Progenitor cell of endocrine pancreas (in vitro differentiated cells): ENCODE measurements around the gene BTBD17. TPM values are rescaled to one million over a fixed set of nuclear protein-coding genes. Genes with fewer than 3 reads are reported as not detected.

Experiments used
- DNase-seq: peaks from one replicate; pipeline ENCODE4 v3.0.0; 2021; ENCODE audit warnings: low spot score; ENCODE audit not compliant: unreplicated experiment
- H3K27ac Mint-ChIP-seq: 2 replicates; pipeline ENCODE4 v1.8.0; 2021; ENCODE audit warnings: mild to moderate bottlenecking, moderate library complexity, mixed read lengths
- H3K27me3 Mint-ChIP-seq: 2 replicates; pipeline ENCODE4 v1.8.0; 2021; ENCODE audit warnings: mixed read lengths
- H3K36me3 Mint-ChIP-seq: 2 replicates; pipeline ENCODE4 v1.8.0; 2022; ENCODE audit warnings: mixed read lengths; ENCODE audit not compliant: insufficient read depth
- H3K4me1 Mint-ChIP-seq: 2 replicates; pipeline ENCODE4 v1.8.0; 2021; ENCODE audit warnings: low read depth, mixed read lengths
- H3K4me3 Mint-ChIP-seq: 2 replicates; pipeline ENCODE4 v1.8.0; 2021; ENCODE audit warnings: low read depth, mild to moderate bottlenecking, moderate library complexity, mixed read lengths
- H3K9me3 Mint-ChIP-seq: 2 replicates; pipeline ENCODE4 v1.8.0; 2021; ENCODE audit warnings: low read depth, mixed read lengths
- CTCF ChIP-seq: fragments of 200-600 bp; sonication (generic); IDR thresholded peaks from one replicate; pipeline ENCODE4 v1.5.0; 2021; ENCODE audit warnings: antibody characterized with exemption, mild to moderate bottlenecking; ENCODE audit not compliant: unreplicated experiment
- total RNA-seq: library from RNA; stranded (reverse); gene quantifications from 2 replicates; pipeline ENCODE4 v1.2.1, GENCODE V29; 2021

BTBD17 gene
- total RNA-seq, 1 donor from 2014 or later: 3.4 TPM

DNA sequence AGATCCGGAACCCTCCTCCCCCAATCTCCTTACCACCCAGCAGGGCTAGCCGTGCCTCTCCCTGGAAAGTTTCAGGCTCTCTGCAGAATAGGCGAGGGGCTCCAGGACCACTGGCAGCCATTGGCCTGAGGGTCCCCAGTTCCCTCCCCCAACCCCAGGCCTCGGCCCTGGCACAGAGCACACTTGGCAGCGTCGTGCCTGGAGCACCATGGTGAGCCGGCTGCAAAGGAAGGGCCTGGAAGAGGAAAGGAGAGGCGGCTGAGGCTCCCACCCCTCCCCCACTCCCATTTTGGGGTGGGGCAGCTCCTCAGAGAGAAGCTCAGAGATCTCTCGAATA, 369 bp upstream of the BTBD17 start:
- peaks cover 17% of the 10 kb centered on the region for H3K27me3 Mint-ChIP-seq
- H3K27ac Mint-ChIP-seq: no peak overlapping the region
- peaks cover 7% of the 10 kb centered on the region for H3K4me1 Mint-ChIP-seq

GRCh38 chr17:74360899-74361229, 804 bp downstream of the BTBD17 start:
- no peak for DNase-seq
- Mint-ChIP-seq H3K4me1 (peaks cover 7% of the 10 kb centered on the region), H3K4me3 (no peak overlapping the region), H3K27me3 (peaks cover 23% of the 10 kb centered on the region), H3K9me3 (no peaks in the 10 kb centered on the region), H3K27ac (no peak overlapping the region), H3K36me3 (no peaks in the 10 kb centered on the region)
- no peak for TF ChIP-seq CTCF

More for the DNA sequence above, 369 bp upstream of the BTBD17 start:
- no peak for DNase-seq
- no peak for TF ChIP-seq CTCF
- no peak overlapping the region for H3K4me3 Mint-ChIP-seq
- no peaks in the 10 kb centered on the region for H3K9me3 Mint-ChIP-seq
- no peaks in the 10 kb centered on the region for H3K36me3 Mint-ChIP-seq

- Mint-ChIP-seq H3K4me1 (peaks cover 7% of the 10 kb centered on the region), H3K36me3 (no peaks in the 10 kb centered on the region), H3K27me3 (peaks cover 31% of the 10 kb centered on the region), H3K27ac (no peak overlapping the region), H3K4me3 (no peak overlapping the region), H3K9me3 (no peaks in the 10 kb centered on the region)
- no peak for TF ChIP-seq CTCF
- no peak for DNase-seq
These were observed 1.8 kb downstream of the BTBD17 start for GRCh38 chr17:74359916-74360315.

DNA sequence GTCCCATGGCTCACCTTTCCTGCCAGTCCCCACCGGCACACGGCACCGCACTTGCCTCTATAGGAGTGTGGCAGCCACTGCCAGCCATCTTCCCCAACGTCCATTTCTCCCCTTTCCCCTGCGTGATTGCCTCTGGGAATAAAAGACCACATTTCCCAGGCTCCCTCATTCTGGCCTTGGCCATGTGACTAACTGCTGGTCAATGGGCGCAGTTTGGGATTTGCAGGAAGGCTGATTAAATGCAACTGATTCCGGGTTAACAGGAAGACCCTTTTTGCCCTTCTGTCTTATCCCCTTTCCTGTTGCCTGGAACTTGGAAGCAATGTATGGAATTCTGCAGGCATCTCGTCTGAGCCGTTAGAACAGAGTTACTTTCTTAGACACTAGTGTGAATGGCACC, 3.0 kb downstream of the BTBD17 start:
- H3K27ac Mint-ChIP-seq: no peak overlapping the region
- no peaks in the 10 kb centered on the region for H3K36me3 Mint-ChIP-seq
- no peak overlapping the region for H3K4me3 Mint-ChIP-seq
- H3K4me1 Mint-ChIP-seq: peaks cover 7% of the 10 kb centered on the region
- H3K9me3 Mint-ChIP-seq: no peaks in the 10 kb centered on the region
- peaks cover 43% of the 10 kb centered on the region for H3K27me3 Mint-ChIP-seq
- no peak for TF ChIP-seq CTCF
- DNase-seq: no peak

DNA sequence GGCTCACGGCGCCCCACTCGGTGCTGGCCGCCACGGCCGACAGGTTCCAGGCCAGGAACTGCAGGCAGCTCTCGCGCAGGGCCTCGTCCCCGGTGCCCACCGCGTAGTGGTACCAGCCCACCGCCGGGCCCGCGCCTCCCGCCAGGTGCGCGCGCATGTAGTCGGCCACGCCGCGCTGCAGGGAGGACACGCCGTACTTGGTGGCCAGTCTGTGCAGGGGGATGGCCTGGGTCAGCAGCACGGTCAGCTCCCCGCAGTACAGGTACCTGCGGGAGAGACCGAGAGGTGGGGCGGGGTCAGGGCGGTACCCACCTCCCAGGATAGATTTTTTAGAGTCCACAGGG, 4.2 kb downstream of the BTBD17 start:
- no peaks in the 10 kb centered on the region for H3K9me3 Mint-ChIP-seq
- no peak overlapping the region for H3K27ac Mint-ChIP-seq
- H3K27me3 Mint-ChIP-seq: peaks cover 53% of the 10 kb centered on the region
- no peak overlapping the region for H3K4me3 Mint-ChIP-seq
- peaks cover 7% of the 10 kb centered on the region for H3K4me1 Mint-ChIP-seq
- H3K36me3 Mint-ChIP-seq: no peaks in the 10 kb centered on the region
- no peak for TF ChIP-seq CTCF
- DNase-seq: no peak
